SK-N-MC (cell line): ENCODE measurements around the gene SERGEF.

Experiments
- EZH2 ChIP-seq: fragments of 200-600 bp; sonication (generic); IDR thresholded peaks from one replicate; pipeline ENCODE4 v1.6.1; 2017; ENCODE audit warnings: antibody characterized with exemption
- FOXP2 ChIP-seq: optimal IDR thresholded peaks from 2 replicates; pipeline ENCODE3; 2011; ENCODE audit warnings: mild to moderate bottlenecking, moderate library complexity; ENCODE audit not compliant: insufficient read depth; ENCODE audit errors: extremely low read length, control extremely low read depth
- POLR2AphosphoS5 ChIP-seq: IDR thresholded peaks from 2 replicates; pipeline ENCODE4 v1.6.1; 2012; ENCODE audit warnings: mild to moderate bottlenecking, low read depth, low read length, borderline replicate concordance

- no peak for TF ChIP-seq EZH2
- no peak for TF ChIP-seq POLR2AphosphoS5
- TF ChIP-seq FOXP2, result no peak
Observed at GRCh38 chr11:18061351-18061750, 48.5 kb upstream of the SERGEF start.
